ENCODE data around the gene THOC6.

DNA sequence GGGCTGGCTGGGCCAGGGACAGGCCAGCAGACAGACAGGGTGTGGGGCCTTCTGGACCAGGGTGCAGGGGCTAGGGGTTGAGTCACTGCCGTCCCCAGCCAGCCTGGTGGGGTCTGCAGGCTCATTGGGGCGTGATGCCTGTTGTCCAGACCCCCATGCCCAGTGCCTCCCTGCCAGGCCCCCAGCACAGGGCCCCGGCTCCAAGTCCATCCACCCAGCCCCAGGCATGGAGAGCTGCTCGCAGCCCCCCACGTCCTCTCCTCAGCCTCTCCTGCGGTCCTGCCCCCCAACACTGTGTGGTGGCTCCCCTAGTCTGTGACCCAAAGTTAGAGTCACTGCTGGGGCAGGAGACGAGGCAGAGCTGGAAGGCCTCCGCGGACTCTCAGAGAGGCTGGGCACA lies 36.5 kb upstream of the THOC6 start:
- no peak for TF ChIP-seq SUZ12 (IDR thresholded peaks at IDR 0.05; ENCODE audit: extremely low read depth, insufficient read depth, insufficient read length)
- no peak for TF ChIP-seq YY1 (IDR thresholded peaks at IDR 0.05; ENCODE audit: insufficient read depth, insufficient read length)

All from NT2/D1 (cell line).